ENCODE results near the gene SRSF11. TPM values are rescaled to one million over a fixed set of nuclear protein-coding genes. Genes with fewer than 3 reads are reported as not detected.

The SRSF11 gene
- total RNA-seq, 4 donors from 2014 or later, result 61.3 to 170 (median 122) TPM

DNA sequence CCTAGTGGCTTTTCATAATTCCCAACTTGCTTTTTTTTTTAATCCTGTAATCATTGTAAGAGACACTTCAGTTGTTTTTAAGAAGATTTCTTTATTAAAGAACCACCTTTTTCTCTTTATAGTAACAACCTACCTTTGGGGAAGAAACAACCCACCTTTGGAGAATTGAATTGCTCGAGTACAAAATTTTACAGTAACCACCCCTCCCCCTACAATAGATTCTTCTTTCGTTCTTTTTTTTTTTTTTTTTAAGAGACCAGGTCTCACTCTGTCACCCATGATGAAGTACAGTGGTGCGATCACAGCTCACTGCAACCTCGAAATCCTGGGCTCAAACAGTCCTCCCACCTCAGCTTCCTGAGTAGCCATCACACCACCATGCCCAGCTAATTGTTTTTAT, 13.7 kb upstream of the SRSF11 start:
- Histone ChIP-seq H3K4me1 (peaks cover 12 to 88% (median 19%) of the 10 kb centered on the region in 3 donors), H3K27ac (no peak overlapping the region), H3K27me3 (no peaks in the 10 kb centered on the region), H3K9me3 (no peaks in the 10 kb centered on the region), H3K4me3 (peak overlapping the region in 1 of 2 donors; percentile 68), H3K36me3 (peaks cover 0 to 12% of the 10 kb centered on the region in 2 donors)
- no peak for TF ChIP-seq POLR2AphosphoS5 (IDR thresholded peaks at IDR 0.05)
- no peak for TF ChIP-seq EP300 (IDR thresholded peaks at IDR 0.05)
- TF ChIP-seq, protein P1, sequence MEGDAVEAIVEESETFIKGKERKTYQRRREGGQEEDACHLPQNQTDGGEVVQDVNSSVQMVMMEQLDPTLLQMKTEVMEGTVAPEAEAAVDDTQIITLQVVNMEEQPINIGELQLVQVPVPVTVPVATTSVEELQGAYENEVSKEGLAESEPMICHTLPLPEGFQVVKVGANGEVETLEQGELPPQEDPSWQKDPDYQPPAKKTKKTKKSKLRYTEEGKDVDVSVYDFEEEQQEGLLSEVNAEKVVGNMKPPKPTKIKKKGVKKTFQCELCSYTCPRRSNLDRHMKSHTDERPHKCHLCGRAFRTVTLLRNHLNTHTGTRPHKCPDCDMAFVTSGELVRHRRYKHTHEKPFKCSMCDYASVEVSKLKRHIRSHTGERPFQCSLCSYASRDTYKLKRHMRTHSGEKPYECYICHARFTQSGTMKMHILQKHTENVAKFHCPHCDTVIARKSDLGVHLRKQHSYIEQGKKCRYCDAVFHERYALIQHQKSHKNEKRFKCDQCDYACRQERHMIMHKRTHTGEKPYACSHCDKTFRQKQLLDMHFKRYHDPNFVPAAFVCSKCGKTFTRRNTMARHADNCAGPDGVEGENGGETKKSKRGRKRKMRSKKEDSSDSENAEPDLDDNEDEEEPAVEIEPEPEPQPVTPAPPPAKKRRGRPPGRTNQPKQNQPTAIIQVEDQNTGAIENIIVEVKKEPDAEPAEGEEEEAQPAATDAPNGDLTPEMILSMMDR (IDR thresholded peaks at IDR 0.05), result no peak
- no peak for TF ChIP-seq POLR2A (IDR thresholded peaks at IDR 0.05)
- 80 to 86% methylated on average over 1 to 4 of the region's 4 CpGs for WGBS, 2 donors (ENCODE audit: low coverage in 1 of 2)
- ATAC-seq, result no peak

DNA sequence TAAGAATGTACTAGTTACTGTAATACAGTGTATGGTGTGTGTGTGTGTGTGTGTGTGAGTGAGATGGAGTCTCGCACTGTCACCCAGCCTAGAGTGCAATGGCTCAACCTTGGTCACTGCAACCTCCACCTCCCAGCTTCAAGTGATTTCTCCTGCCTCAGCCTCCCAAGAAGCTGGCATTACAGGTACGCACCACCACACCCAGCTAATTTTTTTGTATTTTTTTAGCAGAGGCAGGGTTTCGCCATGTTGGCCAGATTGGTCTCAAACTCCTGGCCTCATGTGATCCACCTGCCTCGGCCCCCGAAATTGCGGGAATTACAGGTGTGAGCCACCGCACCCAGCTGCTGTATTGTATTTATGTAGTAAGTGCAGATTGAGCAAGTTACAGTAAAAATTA, 12.9 kb upstream of the SRSF11 start:
- TF ChIP-seq POLR2A (IDR thresholded peaks at IDR 0.05), result no peak
- TF ChIP-seq, protein P1 (IDR thresholded peaks at IDR 0.05), result no peak
- TF ChIP-seq EP300 (IDR thresholded peaks at IDR 0.05), result no peak
- TF ChIP-seq POLR2AphosphoS5 (IDR thresholded peaks at IDR 0.05), result no peak
- Histone ChIP-seq H3K9me3 (no peaks in the 10 kb centered on the region), H3K4me3 (no peak overlapping the region), H3K4me1 (peaks cover 15 to 88% (median 19%) of the 10 kb centered on the region in 3 donors), H3K27me3 (no peaks in the 10 kb centered on the region), H3K36me3 (peaks cover 0 to 16% of the 10 kb centered on the region in 2 donors), H3K27ac (no peak overlapping the region)
- WGBS, 2 donors (ENCODE audit: low coverage in 1 of 2), result 91 to 98% methylated on average over 6 to 7 of the region's 7 CpGs
- ATAC-seq, result no peak

DNA sequence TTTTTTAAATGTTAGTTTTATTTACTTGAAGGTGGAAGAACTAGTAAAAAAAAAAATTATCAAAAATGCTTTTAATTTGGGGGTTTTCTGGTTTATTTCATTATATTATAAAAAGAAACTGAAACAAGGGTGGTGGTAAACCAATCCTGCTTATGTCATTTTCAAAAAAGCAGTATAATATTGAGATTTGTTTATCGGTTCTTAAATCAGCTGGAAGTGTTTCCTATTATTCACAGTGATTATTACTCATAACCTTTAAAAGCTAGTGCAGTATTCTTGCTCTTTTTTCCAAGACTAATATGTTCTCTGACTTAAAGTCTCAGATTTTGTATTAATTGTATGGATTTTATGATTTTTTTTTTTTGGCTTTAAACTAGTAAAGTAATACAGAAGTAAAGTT, 10.4 kb upstream of the SRSF11 start:
- no peak overlapping the region for H3K4me3 ChIP-seq
- ATAC-seq, result no peak
- H3K27me3 ChIP-seq, result no peaks in the 10 kb centered on the region
- peaks cover 0 to 26% of the 10 kb centered on the region in 2 donors for H3K36me3 ChIP-seq
- TF ChIP-seq EP300 (IDR thresholded peaks at IDR 0.05) (no peak), POLR2A (IDR thresholded peaks at IDR 0.05) (no peak), POLR2AphosphoS5 (IDR thresholded peaks at IDR 0.05) (no peak)
- TF ChIP-seq, protein P1 (IDR thresholded peaks at IDR 0.05), result no peak
- H3K4me1 ChIP-seq, result peaks cover 15 to 85% (median 15%) of the 10 kb centered on the region in 3 donors
- 21 to 50% methylated on average over 1 of the region's 1 CpG for WGBS, 2 donors (ENCODE audit: low coverage in 1 of 2)
- H3K9me3 ChIP-seq, result no peaks in the 10 kb centered on the region
- peak overlapping the region in 2 of 4 donors; percentile 7 to 15 for H3K27ac ChIP-seq

DNA sequence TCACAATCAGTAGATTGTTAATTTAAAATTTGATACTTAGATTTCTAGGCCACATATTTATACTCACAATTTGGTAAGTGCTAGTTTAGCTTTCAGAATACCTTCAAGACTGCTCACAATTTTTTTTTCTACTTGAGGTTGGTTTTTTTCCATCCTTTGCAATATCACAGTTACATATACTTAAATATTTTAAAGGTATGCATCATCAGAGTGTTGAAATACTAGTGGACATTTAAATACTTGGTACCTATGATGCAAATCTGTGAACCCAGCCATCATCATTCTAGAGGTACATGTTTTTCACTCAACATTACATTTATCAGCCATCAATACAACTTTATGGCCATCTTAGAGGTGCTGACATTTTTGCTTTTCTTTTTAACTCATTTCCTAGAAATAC, 9.6 kb upstream of the SRSF11 start:
- Histone ChIP-seq H3K27ac (no peak overlapping the region), H3K4me3 (no peak overlapping the region), H3K4me1 (peaks cover 15 to 80% (median 15%) of the 10 kb centered on the region in 3 donors), H3K9me3 (no peaks in the 10 kb centered on the region), H3K36me3 (peaks cover 0 to 33% of the 10 kb centered on the region in 2 donors), H3K27me3 (no peaks in the 10 kb centered on the region)
- TF ChIP-seq EP300 (IDR thresholded peaks at IDR 0.05) (no peak), POLR2A (IDR thresholded peaks at IDR 0.05) (no peak), POLR2AphosphoS5 (IDR thresholded peaks at IDR 0.05) (no peak)
- TF ChIP-seq, protein P1 (IDR thresholded peaks at IDR 0.05), result no peak
- ATAC-seq, result no peak

DNA sequence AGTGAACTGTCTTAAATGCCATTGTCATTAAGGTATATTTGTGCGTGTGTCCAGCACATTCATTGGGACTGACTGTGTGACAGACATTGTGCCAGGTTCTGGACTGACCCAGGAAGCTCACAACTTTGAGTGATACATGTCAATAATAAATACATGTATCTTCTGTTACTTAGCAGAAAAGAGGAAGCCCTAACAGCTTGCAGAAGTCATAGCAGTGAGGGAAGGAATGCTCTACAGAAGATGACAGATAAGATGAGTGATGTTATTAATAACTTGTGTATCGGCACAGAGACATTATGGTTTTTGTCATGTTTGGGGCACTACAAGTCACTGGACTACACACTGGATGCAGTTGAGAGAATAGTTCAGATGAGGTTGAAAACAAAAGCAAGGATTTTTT, 1.2 kb upstream of the SRSF11 start:
- no peak for TF ChIP-seq EP300 (IDR thresholded peaks at IDR 0.05)
- TF ChIP-seq POLR2A (IDR thresholded peaks at IDR 0.05), result no peak
- no peak for TF ChIP-seq POLR2AphosphoS5 (IDR thresholded peaks at IDR 0.05)
- TF ChIP-seq, protein P1 (IDR thresholded peaks at IDR 0.05), result no peak
- H3K4me1 ChIP-seq, result peaks cover 11 to 37% (median 18%) of the 10 kb centered on the region in 3 donors
- H3K36me3 ChIP-seq, result peaks cover 0 to 44% of the 10 kb centered on the region in 2 donors
- H3K9me3 ChIP-seq, result no peaks in the 10 kb centered on the region
- WGBS, 2 donors (ENCODE audit: low coverage in 1 of 2), result 84 to 90% methylated on average over 2 of the region's 2 CpGs
- no peak for ATAC-seq
- H3K27ac ChIP-seq, result no peak overlapping the region
- no peak overlapping the region for H3K4me3 ChIP-seq
- no peaks in the 10 kb centered on the region for H3K27me3 ChIP-seq

Measured in gastroesophageal sphincter (tissue), 4 donors.